ENCODE results near the gene STAM2. TPM values are rescaled to one million over a fixed set of nuclear protein-coding genes. Genes with fewer than 3 reads are reported as not detected.
"Not testable (repeated sequence)": the region's sequence is repeated elsewhere in the genome, so short reads cannot be mapped to it uniquely, and the experiment has no call there.

STAM2 gene
- 27.0 TPM for total RNA-seq
- long read RNA-seq, full-length matches to known transcripts, result 1 of 2 reads
- long read RNA-seq, partial matches to known transcripts, result 1 of 2 reads
- long read RNA-seq, other reads (novel, unspliced or antisense), result 0 of 2 reads

DNA sequence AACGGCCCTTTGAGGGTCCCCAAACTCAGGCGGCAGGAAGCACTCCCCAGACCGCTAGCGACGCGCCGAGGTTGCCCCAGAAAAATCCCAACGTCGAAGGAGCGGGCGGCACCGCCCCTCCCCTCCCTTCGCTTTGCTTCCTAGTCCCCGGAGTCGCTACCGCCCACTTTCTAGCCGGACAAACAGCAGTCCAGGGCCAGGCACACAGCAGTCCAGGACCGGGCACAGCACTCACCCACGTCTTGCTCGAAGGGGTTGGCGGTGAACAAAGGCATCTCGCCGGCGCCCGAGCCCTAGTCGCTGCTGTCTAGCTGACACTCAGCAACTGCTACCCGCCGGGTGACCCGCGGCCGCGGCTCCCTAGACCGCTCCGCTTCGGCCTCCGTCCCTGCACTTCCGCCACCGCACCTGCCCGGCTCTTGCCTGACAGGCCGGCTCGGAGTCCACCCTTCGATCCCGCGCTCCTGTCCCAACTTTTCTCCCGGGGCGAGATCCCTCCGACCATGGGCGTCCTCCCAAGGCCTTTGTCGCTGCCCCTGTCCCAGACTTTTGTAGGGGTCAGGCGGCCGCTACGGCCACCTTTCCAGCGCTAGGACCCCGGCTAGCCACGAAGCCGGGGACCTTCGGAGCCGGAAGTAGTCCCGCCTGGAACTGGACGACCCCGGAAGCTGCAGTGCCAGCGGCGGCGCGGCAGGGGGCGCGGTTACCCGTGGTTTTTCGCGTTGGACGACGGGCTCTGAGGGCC, at the start of gene STAM2:
STAM2 (minus strand) TSS at position 396 of the 745 bp plus-strand sequence; CDS start at position 275, 121 bp downstream.
- peak; percentile 95 for DNase-seq (ENCODE audit: missing footprints)
- intact Hi-C loops (cut with DNase I), result loop anchor here (1.0 to 5.0 kb wide), 4 partner anchors 138 to 543 kb away; partner anchors contain the start of genes ARL6IP6 and FMNL2
- peak; percentile 95 for ATAC-seq

DNA sequence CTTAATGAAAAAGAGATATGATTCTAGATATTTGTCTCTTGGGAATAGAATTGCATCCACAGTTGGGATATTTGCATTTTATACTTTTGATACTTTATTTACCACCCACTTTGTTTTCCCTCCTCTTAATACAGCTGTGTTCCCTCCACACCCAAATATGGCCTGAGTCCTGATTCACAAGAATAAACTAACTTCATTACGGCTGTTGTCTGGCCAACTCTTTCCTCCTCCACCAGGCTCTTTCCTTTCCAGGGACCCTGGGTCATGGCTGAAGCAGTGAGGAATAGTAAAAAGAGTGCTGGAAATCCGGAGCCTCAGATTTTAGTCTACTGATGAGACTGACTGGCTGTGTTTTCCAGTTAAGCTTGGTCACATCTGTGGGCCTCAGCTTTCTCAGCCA, 48.4 kb upstream of the STAM2 start:
- peak; percentile 76 for ATAC-seq
- no peak for DNase-seq (ENCODE audit: missing footprints)
- intact Hi-C loops (cut with DNase I), result no loop called here

DNA sequence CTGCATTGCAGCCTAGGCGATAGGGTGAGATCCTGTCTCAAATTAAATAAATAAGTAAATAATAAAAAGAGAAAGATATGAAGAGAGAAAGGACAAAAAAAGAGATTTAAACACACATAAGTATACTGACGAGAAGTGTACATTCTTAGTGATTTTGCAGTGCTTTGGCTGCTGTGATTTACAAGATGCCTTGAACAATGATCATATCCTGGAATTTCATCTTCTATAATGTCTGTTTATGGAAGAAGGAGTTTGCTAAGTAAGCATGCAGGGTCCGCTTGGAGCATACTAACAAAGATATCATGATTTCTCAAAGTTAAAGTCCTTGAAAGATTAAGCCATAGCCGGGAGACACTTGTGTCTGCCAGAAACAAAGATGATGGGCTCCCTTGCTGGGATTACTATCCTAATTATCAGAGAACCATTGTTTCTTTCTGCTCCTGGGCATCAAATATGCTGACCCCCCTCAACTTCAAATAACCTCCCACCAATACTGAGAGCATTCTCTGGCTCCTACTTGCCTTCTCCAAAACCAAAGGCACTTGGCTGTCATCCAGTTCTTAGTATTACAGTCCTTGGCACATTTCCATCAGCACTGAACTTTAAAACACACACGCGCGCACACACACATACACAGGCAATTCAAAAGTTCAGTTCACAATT, 47.5 kb upstream of the STAM2 start:
- peak; percentile 60 for ATAC-seq
- peak; percentile 69 for DNase-seq (ENCODE audit: missing footprints)

DNA sequence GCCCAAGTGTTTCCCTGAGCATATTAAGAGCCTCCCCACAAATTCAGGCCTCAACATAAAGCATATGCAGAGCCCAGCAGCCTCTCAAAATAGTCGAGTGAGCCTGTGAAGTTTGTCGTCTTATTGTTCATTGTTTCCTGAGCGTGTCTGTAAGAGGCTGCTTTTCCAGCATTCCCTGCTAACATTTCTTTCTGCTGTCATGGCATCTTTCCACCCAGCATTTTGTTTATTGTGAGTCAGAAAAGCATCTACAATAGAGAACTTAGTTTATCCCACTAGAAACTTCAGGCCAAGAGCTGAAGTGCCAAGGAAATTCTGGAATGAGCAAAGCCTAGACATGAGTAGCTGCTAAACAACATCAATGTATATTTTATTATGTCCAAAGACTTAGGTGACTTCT, 46.3 kb upstream of the STAM2 start:
- intact Hi-C loops (cut with DNase I), result no loop called here
- no peak for DNase-seq (ENCODE audit: missing footprints)
- ATAC-seq, result peak; percentile 12

More for the DNA sequence above, 47.5 kb upstream of the STAM2 start:
- intact Hi-C loops (cut with DNase I), result no loop called here

DNA sequence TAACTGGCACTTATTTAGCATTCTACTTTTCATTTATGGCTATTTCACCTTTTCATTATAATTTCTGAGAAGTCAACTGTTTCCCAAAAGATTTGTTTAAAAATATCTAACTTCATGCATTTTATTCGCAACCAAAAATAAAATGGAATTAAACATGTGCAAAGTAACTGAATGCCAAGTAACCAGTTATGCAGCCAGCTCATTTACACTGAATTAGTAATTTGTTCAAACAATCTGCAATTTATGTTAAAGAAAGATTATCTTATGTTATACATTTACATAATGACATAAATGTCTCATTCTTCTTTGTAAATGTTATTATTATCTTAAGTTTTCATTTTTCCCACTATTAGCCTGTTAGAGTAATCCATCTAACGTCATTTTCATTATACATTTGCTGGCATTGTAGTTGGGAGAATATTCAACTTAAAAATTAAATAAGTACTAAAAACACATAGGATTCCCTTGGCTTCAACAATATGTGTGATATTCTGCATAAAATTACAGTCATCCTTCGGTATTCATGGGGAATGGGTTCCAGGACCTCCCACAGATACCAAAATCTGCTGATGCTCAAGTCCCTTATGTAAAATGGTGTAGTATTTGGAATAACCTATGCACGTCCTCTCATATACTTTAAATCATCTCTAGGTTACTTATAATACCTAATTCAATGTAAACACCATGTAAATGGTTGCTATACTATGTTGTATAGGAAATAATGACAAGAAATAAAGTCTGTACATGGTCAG, 43.7 kb upstream of the STAM2 start:
- intact Hi-C loops (cut with DNase I), result no loop called here
- DNase-seq (ENCODE audit: missing footprints) (no peak), ATAC-seq (no peak)

DNA sequence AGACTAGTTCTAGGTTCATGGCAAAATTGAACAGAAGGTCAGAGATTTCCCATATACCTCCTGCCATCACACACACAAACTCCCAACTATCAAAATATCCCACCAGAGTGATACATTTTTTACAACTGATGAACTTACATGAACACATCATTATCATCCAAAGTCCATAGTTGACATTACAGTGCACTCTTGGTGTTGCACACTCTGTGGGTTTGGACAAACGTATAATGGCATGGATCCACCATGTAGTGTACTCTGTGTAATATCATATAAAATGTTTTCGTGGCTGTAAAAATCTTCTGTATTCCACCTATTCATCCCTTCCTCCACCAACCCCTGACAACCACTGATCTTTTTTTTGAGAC, 25.9 kb upstream of the STAM2 start:
- DNase-seq (ENCODE audit: missing footprints) (no peak), ATAC-seq (no peak)
- intact Hi-C loops (cut with DNase I), result no loop called here

DNA sequence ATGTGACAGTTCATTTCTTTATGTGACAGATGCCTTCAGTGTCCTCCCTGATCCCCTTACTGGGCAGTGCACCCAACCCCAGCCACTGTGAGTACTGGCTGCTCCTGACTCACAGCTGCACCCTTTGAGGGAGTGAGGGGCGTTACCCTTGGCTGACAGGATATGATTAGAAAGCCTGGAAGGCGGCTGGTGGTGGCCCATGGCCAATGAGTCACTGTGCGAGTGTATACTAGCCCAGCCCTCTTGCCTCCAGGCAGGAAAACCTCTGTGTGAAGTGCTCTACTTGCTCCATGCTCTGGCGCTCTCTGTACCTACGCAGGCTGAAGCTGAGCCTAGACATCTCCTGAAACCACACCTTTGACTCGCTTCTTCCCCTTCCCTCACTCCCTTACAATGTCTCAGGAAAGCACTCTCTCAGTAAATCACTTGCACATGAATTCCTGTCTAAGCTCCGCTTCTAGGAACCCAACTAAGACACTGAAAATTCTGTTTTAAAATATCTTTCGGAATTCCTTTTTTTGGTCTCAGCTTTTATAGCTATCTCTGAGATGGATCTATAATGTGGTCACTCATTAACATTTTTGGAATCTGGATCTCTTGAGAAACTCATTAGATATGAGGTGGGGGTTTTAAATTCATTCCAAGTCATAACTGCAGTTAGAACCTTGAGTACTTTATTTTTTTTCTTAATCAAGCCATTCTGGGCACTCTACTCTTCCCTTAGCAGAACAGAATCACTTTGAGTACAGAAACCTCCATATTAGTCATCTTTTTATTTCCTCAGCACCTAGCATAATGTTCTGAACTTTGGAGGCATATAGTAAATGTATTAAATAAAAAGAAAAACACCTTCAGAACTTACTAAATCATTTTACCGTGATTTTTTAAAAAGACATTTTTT, 25.3 kb upstream of the STAM2 start:
- DNase-seq (ENCODE audit: missing footprints), result peak; percentile 92
- ATAC-seq, result peak; percentile 99
- intact Hi-C loops (cut with DNase I), result no loop called here

DNA sequence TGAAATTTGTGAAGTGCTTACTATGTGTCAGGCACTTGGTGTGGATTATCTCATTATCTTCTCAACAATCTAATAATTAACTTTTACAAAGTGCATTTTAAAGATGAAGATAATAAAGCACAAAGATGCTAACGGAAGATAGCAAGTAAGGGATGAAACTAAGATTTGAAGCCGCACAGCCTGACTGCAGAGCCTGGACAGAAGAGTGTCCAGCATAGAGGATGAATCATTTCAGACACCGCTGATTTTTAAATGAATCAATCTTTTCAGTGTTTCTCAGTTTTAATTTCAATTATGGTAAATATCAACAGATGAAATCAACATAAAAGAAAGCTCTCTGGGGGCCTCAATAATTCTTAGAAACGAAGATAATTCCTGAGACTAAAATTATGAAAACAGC, 24.5 kb upstream of the STAM2 start:
- DNase-seq (ENCODE audit: missing footprints) (no peak), ATAC-seq (no peak)
- intact Hi-C loops (cut with DNase I), result no loop called here

DNA sequence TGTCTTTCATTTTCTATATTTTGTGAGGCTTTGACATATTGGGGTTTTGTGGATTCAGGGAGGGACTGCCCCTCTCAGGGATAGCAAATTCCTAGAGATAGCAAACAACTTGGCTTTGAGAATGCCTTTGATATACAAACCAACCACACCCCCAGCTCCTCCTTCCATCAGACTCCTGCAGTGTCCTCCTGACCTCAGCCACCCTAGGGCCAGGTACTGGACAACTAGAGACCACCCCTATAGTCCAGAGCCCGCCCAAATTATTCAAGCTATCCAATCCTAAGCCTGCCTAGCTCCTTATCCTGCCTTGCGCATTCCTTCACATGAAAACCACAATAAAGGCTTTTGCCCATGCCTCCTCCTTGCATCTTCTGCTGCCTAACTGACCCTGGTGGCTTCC, 22.9 kb upstream of the STAM2 start:
- intact Hi-C loops (cut with DNase I), result no loop called here
- ATAC-seq, result no peak
- no peak for DNase-seq (ENCODE audit: missing footprints)

DNA sequence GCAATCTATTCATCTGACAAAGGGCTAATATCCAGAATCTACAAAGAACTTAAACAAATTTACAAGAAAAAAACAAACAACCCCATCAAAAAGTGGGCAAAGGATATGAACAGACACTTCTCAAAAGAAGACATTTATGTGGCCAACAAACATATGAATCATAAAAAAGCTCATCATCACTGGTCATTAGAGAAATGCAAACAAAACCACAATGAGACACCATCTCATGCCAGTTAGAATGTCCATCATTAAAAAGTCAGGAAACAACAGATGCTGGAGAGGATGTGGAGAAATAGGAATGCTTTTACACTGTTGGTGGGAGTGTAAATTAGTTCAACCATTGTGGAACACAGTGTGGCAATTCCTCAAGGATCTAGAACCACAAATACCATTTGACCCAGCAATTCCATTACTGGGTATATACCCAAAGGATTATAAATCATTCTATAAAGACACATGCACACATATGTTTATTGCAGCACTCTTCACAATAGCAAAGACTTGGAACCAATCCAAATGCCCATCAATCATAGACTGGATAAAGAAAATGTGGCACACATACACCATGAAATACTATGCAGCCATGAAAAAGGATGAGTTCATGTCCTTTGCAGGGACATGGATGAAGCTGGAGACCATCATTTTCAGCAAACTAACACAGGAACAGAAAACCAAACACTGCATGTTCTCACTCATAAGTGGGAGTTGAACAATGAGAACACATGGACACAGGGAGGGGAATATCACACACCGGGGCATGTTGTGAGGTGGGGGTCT, 22.1 kb upstream of the STAM2 start:
- ATAC-seq; intact Hi-C loops (cut with DNase I); DNase-seq (ENCODE audit: missing footprints): not testable (repeated sequence)

DNA sequence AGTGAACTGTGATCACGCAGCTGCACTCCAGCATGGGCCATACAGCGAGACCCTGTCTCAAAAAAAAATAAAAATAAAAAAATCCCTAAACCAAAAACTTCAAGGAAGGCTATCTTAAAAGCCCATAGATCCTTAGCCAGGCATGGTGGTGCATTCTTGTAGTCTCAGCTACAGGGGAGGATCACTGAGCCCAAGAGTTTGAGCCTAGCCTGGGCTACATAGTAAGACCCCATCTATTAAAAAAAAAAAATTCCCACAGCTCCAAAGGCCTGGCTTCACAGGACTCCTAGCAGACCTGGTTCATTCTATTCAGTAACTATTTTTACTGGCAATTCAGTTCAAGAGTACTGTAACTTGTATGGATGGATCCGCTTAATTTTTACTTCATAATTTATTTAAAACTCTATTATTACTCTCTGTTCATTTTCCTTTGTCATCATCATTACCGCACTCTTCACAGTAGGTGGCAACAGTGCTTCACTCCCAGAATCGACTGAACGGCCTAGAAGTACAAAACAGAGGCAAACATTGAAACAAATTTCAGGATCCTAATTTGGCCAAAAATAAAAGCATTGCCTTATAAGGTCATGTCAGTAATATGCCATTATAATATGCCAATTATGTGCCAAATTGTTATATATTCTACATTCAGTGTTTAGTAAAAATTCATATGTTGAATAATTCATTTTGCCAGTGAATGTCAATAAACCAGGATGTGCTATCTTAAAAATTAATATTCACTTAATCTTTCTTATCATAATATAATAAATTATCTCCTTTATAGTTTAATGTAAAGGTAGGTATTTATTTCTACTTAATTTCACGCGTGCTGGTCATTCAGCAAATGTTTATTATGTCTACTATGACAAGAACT, 14.3 kb upstream of the STAM2 start:
- intact Hi-C loops (cut with DNase I), result loop anchor here (2.0 to 5.0 kb wide), 2 partner anchors 147 to 437 kb away; partner anchors contain the start of gene FMNL2
- peak; percentile 72 for ATAC-seq
- no peak for DNase-seq (ENCODE audit: missing footprints)

DNA sequence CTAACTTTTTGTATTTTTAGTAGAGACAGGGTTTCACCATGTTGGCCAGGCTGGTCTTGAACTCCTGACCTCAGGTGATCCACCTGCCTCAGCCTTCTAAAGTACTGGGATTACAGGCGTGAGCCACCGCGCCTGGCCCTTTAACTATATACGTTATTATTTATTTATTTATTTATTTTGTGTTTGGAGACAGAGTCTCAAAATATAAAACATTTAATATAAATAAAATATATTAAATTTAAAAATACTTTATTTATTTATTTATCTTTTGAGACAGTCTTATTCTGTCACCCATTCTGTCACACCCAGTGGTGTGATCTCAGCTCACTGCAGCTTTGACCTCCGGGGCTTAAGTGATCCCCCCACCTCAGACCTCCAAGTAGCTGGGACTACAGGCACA, 11.2 kb upstream of the STAM2 start:
- intact Hi-C loops (cut with DNase I), result not testable (repeated sequence)

DNA sequence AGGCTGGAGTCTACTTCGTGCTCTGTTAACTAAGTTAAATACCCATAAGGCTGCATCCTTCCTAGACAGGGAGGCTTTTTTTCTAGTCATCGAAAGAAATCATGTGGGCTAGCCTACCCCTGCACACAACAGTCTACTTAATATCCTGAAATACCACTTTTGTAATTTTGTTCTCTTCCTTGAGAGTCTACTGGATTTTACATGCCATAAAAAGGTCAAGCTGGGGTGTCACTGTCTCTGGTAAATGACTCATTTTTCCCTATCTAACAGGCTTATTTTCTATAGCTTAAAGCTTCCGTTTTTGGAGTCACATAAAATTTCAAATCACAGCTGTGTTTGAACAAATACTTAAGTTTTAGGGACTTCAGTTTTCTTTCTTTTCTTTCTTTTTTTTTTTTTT, 10.7 kb upstream of the STAM2 start:
- ATAC-seq (no peak), DNase-seq (ENCODE audit: missing footprints) (no peak)
- intact Hi-C loops (cut with DNase I), result no loop called here

More for the DNA sequence above, 11.2 kb upstream of the STAM2 start:
- not testable (repeated sequence) for ATAC-seq; DNase-seq (ENCODE audit: missing footprints)

DNA sequence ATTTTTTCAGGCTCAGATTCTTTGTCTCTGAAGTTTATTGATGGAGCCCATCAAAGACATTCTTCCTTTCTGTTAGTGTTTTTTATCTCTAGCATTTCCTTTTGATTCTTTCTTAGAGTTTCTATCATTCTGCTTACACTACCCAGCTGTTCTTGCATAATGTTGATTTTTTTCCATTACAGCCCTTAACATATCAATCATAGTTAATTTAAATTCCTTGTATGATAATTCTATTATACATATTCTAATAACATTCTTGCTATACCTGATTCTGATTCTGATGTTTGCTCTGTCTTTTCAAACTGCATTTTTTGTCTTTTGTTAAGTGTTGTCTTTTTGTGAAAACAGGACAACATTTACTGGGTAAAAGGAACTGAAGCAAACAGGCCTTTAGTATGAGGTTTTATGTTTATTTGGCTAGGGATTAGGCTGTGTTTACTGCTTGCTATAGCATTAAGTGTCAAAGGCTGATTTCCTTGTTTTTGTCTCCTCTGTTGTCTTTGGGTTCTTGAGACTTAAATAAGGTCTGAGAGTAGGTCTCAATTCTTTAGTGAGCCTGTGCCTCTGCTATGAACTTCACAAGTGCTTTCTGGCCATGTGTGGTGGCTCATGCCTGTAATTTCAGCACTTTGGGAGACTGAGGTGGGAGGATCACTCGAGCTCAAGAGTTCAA, 8.0 kb upstream of the STAM2 start:
- DNase-seq (ENCODE audit: missing footprints) (no peak), ATAC-seq (no peak)
- intact Hi-C loops (cut with DNase I), result no loop called here

DNA sequence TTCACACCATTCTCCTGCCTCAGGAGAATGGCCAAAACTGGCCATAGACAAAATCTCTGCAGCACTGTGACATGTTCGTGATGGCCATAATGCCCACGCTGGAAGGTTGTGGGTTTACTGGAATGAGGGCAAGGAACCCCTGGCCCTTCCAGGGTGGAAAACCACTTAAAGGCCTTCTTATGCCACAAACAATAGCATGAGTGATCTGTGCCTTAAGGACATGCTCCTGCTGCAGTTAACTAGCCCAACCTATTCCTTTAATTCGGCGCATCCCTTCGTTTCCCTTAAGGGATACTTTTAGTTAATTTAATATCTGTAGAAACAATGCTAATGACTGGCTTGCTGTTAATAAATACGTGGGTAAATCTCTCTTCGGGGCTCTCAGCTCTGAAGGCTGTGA, 2.1 kb upstream of the STAM2 start:
- intact Hi-C loops (cut with DNase I), result loop anchor here (2.0 to 5.0 kb wide), 3 partner anchors 160 to 541 kb away; partner anchors contain the start of genes ARL6IP6 and FMNL2
- ATAC-seq; DNase-seq (ENCODE audit: missing footprints): not testable (repeated sequence)
